Activated naive CD4-positive, alpha-beta T cell treated with anti-CD3 and anti-CD28 coated beads, Interleukin-2, amount 10 ng/mL, durations not matched to agents 7 days and 5 days (primary cell): ENCODE measurements around the gene RFWD3.

ENCODE experiments used
- CTCF ChIA-PET: fragments of 350-600 bp; sonication (Branson Sonifier 250); formaldehyde crosslinking; loops from one replicate; lab custom pipeline; 2021; ENCODE audit warnings: antibody characterized with exemption; lab: Charles Lee
- DNase-seq: peaks from one replicate; pipeline ENCODE4 v3.0.0-alpha.2; 2020
- H3K27ac Mint-ChIP-seq: one replicate; pipeline ENCODE4 v1.8.0; 2021; ENCODE audit warnings: mild to moderate bottlenecking, moderate library complexity, mixed read lengths
- H3K27me3 Mint-ChIP-seq: one replicate; pipeline ENCODE4 v1.8.0; 2021; ENCODE audit warnings: mild to moderate bottlenecking, mixed read lengths
- H3K36me3 Mint-ChIP-seq: one replicate; pipeline ENCODE4 v1.8.0; 2021; ENCODE audit warnings: mixed read lengths
- H3K4me1 Mint-ChIP-seq: one replicate; pipeline ENCODE4 v1.8.0; 2021; ENCODE audit warnings: mixed read lengths
- H3K4me3 Mint-ChIP-seq: one replicate; pipeline ENCODE4 v1.8.0; 2021; ENCODE audit warnings: mild to moderate bottlenecking, moderate library complexity, mixed read lengths
- H3K9me3 Mint-ChIP-seq: one replicate; pipeline ENCODE4 v1.8.0; 2021; ENCODE audit warnings: mixed read lengths

RFWD3 gene

DNA sequence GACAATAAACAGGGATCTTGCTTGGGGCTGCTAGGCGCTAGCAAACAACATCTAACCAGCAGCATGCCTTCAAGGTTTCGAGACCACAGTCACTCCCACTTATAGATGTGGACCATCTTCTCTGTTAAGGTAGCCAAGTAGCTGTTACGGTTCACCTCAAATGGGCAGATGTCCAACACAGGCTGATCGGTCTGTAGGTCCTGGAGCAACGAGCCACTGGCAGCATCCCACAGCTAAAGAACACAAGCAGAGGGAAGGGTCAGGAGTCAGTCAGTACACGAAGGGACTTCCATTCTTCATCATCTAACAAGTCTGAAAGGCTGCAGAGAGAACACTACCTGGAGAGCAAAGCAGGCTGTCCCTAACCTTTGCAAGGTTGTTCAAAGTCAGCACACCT lies 42.8 kb downstream of the RFWD3 start:
- H3K27me3 Mint-ChIP-seq, result no peaks in the 10 kb centered on the region
- CTCF ChIA-PET, result interaction anchor here (1.7 kb wide), 1 partner anchor 22 kb away, joined by 7 read pairs; no protein-coding TSS in a partner anchor
- peaks cover 75% of the 10 kb centered on the region for H3K36me3 Mint-ChIP-seq
- H3K4me1 Mint-ChIP-seq, result peaks cover 7% of the 10 kb centered on the region
- no peak overlapping the region for H3K27ac Mint-ChIP-seq
- DNase-seq, result no peak
- H3K4me3 Mint-ChIP-seq, result no peak overlapping the region
- no peaks in the 10 kb centered on the region for H3K9me3 Mint-ChIP-seq

DNA sequence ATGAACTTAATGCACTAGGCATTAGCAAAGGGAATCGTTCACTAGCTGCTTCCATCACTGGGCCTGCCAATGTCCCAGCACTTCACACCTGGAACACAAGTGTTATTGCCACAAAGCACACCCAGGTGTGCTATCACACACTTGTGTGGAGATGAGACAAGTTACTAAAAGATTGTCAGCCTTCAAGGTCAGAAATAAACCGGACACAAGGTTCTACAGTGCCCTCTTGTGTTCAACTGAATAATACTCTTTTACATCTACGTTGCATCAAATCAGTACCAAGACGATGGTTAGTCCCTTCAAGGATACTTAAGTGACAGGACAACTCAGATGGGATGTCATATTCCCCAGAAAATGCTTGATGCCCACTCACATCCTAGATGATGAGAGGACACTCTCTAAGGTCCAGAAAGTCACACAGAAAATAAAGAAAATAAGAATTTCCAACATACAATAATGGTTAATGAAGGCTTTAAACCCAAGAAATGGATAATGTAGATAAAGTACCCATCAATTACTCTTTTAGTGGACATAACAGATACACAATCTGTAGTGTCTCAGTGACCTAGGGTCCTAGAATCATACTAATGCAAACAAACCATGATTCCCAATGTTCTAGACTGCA lies 43.4 kb downstream of the RFWD3 start:
- Mint-ChIP-seq H3K36me3 (peaks cover 70% of the 10 kb centered on the region), H3K27ac (no peak overlapping the region), H3K4me1 (peaks cover 7% of the 10 kb centered on the region), H3K4me3 (no peak overlapping the region), H3K9me3 (no peaks in the 10 kb centered on the region), H3K27me3 (no peaks in the 10 kb centered on the region)
- peak; percentile 23 for DNase-seq
- CTCF ChIA-PET, result interaction anchor here (1.0 to 1.5 kb wide), 5 partner anchors 8 to 55 kb away, joined by 3 to 6 read pairs (median 4); no protein-coding TSS in a partner anchor

GRCh38 chr16:74622005-74622404 lies 44.7 kb downstream of the RFWD3 start:
- H3K4me3 Mint-ChIP-seq, result no peak overlapping the region
- DNase-seq, result no peak
- peaks cover 65% of the 10 kb centered on the region for H3K36me3 Mint-ChIP-seq
- peak overlapping the region; percentile 37 for H3K27ac Mint-ChIP-seq
- no peaks in the 10 kb centered on the region for H3K27me3 Mint-ChIP-seq
- peaks cover 9% of the 10 kb centered on the region for H3K4me1 Mint-ChIP-seq
- CTCF ChIA-PET, result interaction anchor here (1.0 to 1.5 kb wide), 5 partner anchors 9 to 54 kb away, joined by 3 to 6 read pairs (median 4); no protein-coding TSS in a partner anchor
- H3K9me3 Mint-ChIP-seq, result no peaks in the 10 kb centered on the region

DNA sequence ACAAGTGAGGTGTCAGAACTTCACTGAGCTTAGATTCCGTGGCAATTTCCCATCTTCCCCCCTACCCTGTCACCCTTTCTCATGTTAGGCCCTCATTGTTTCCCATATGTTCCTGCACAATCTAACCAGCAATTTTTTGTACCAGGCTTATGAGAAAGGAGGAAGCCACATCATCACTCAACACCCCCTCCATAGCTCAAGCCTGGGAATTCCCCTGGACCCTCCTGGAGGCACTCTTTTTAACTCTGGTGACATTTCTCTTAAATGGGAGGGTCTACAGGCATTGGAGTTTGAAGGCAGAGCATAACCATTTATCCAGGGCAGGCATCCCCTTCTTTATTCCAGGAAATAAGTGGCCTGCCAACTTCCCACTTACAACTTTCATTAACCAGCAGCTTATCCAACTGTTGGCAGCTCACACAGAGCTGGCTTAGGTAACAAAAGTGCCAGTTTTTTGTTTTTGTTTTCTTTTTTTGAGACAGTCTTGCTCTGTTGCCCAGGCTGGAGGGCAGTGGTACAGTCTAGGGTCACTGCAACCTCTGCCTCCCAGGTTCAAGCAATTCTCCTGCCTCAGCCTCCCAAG lies 49.4 kb downstream of the RFWD3 start:
- Mint-ChIP-seq H3K27ac (peak overlapping the region; percentile 64), H3K4me3 (no peak overlapping the region), H3K9me3 (no peaks in the 10 kb centered on the region), H3K4me1 (peaks cover 3% of the 10 kb centered on the region), H3K36me3 (peaks cover 35% of the 10 kb centered on the region), H3K27me3 (no peaks in the 10 kb centered on the region)
- no peak for DNase-seq
- CTCF ChIA-PET, result interaction anchor here (0.6 to 1.0 kb wide), 3 partner anchors 60 to 617 kb away, joined by 3 read pairs; no protein-coding TSS in a partner anchor

DNA sequence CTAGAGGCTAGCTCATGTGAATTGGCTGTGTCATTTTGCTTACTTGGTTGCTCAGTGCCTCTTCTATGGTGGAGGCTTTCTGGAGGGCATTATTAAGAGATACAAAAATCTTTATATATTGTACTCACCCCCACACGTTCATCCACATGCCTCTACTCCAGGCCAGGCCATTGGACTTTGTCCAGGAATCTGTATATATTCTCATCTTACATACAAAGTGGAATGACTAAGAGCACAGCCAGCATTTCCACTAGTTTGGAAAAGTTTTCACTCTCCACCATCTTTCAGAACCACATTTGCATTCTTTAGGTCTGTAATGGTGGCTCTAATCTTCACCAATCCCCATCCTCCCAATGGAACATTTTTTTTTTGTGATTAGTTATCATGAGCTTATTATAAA lies 55.0 kb downstream of the RFWD3 start:
- no peak for DNase-seq
- Mint-ChIP-seq H3K27ac (no peak overlapping the region), H3K9me3 (peaks cover 3% of the 10 kb centered on the region), H3K4me1 (peaks cover 34% of the 10 kb centered on the region), H3K4me3 (no peak overlapping the region), H3K36me3 (peaks cover 15% of the 10 kb centered on the region), H3K27me3 (no peaks in the 10 kb centered on the region)
- CTCF ChIA-PET, result interaction anchor here (1.6 kb wide), 1 partner anchor 11 kb away, joined by 6 read pairs; no protein-coding TSS in a partner anchor

GRCh38 chr16:74608944-74609343 lies 57.7 kb downstream of the RFWD3 start:
- Mint-ChIP-seq H3K27ac (peak overlapping the region; percentile 85), H3K4me3 (peak overlapping the region; percentile 29)

GRCh38 chr16:74608381-74608780 lies 58.3 kb downstream of the RFWD3 start:
- DNase-seq, result no peak
- H3K4me3 Mint-ChIP-seq, result peak overlapping the region; percentile 28
- CTCF ChIA-PET, result interaction anchor here (1.1 kb wide), 1 partner anchor 15 kb away, joined by 3 read pairs; no protein-coding TSS in a partner anchor
- H3K27ac Mint-ChIP-seq, result peak overlapping the region; percentile 85
- peaks cover 26% of the 10 kb centered on the region for H3K36me3 Mint-ChIP-seq
- H3K9me3 Mint-ChIP-seq, result peaks cover 3% of the 10 kb centered on the region
- H3K27me3 Mint-ChIP-seq, result no peaks in the 10 kb centered on the region
- peaks cover 60% of the 10 kb centered on the region for H3K4me1 Mint-ChIP-seq

More at GRCh38 chr16:74608944-74609343, 57.7 kb downstream of the RFWD3 start:
- peaks cover 24% of the 10 kb centered on the region for H3K36me3 Mint-ChIP-seq
- H3K9me3 Mint-ChIP-seq, result peaks cover 3% of the 10 kb centered on the region
- H3K4me1 Mint-ChIP-seq, result peaks cover 54% of the 10 kb centered on the region
- no peaks in the 10 kb centered on the region for H3K27me3 Mint-ChIP-seq
- CTCF ChIA-PET, result interaction anchor here (1.1 kb wide), 1 partner anchor 14 kb away, joined by 3 read pairs; no protein-coding TSS in a partner anchor
- peak; percentile 60 for DNase-seq

DNA sequence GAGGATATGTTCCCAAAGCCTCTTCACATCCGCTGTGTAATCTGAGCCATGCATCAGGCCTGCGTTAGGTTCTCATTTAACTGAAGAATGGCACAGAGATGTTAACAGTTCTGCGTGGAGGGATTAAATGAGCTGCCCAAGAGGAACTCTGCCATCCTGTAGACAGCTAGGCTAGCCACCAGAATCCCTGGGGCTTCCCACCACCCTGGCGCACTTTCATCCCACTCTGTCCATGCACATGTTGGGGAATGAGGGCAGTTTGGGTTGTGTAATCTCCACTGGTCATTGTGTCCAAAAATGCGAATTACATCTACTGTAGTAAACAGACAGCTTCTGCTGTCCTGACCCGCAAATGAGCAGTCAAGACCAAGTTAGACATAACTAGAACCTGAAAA lies 58.7 kb downstream of the RFWD3 start:
- H3K36me3 Mint-ChIP-seq, result peaks cover 28% of the 10 kb centered on the region
- DNase-seq, result no peak
- peak overlapping the region; percentile 76 for H3K27ac Mint-ChIP-seq
- H3K9me3 Mint-ChIP-seq, result peaks cover 3% of the 10 kb centered on the region
- peak overlapping the region; percentile 28 for H3K4me3 Mint-ChIP-seq
- H3K27me3 Mint-ChIP-seq, result no peaks in the 10 kb centered on the region
- H3K4me1 Mint-ChIP-seq, result peaks cover 64% of the 10 kb centered on the region
- CTCF ChIA-PET, result no interaction called here

- CTCF ChIA-PET, result no interaction called here
- no peak for DNase-seq
- Mint-ChIP-seq H3K4me1 (peaks cover 69% of the 10 kb centered on the region), H3K27ac (peak overlapping the region; percentile 97), H3K9me3 (peaks cover 3% of the 10 kb centered on the region), H3K27me3 (no peaks in the 10 kb centered on the region), H3K4me3 (peak overlapping the region; percentile 99), H3K36me3 (peaks cover 31% of the 10 kb centered on the region)
Measured at GRCh38 chr16:74607310-74607961, 59.2 kb downstream of the RFWD3 start.

GRCh38 chr16:74606521-74607309 lies 60.0 kb downstream of the RFWD3 start, which contains the start of gene GLG1:
Gene GLG1 (minus strand): TSS chr16:74607114. CDS start chr16:74607094, 20 bp downstream.
- peak; percentile 94 for DNase-seq
- Mint-ChIP-seq H3K27ac (peak within 1 kb of the TSS; percentile 97), H3K9me3 (peaks cover 3% of the 10 kb centered on the region), H3K36me3 (peaks cover 31% of the 10 kb centered on the region), H3K4me3 (peak within 1 kb of the TSS; percentile 99), H3K27me3 (no peaks in the 10 kb centered on the region), H3K4me1 (peaks cover 73% of the 10 kb centered on the region)
- CTCF ChIA-PET, result no interaction called here

DNA sequence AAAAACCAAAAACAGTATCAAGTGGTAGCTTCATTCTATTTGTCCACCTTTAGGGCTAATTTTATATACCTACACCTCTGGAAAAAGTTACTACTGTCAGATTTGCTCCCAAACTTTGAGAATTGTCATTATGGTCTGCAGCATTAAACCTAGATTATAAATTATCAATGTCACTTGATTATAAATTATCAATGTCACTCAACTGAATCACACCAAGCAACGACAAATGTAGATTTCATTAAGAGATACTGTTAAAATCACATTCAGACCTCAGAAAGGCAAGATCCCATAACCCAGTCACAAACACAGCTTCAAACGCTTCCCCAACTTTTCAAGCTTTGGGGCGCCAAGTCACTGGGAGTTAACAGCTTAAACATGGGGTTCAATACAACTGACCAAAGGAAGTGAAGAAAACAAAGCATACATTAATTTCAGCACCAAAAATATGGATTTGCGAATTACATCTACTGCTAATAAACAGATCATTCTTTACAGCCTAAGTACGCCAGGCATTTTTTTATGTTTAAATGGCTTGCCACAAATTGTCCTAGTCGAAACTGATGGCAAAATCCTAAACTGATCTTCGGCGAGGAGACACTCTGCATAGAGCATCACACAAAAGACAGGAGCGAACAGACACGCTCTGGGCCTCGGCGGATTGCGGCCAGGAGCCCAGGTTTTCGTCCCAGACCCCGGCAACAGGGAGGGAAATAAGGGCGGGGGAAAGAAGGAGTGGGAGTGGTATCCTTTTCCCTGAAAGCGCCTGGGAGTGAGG lies 60.7 kb downstream of the RFWD3 start:
- Mint-ChIP-seq H3K27me3 (no peaks in the 10 kb centered on the region), H3K4me3 (peak overlapping the region; percentile 99), H3K27ac (peak overlapping the region; percentile 97), H3K9me3 (peaks cover 3% of the 10 kb centered on the region), H3K4me1 (peaks cover 79% of the 10 kb centered on the region), H3K36me3 (peaks cover 29% of the 10 kb centered on the region)
- no peak for DNase-seq
- CTCF ChIA-PET, result interaction anchor here (0.6 kb wide), 2 partner anchors 36 to 1015 kb away, joined by 3 read pairs; no protein-coding TSS in a partner anchor

- H3K4me1 Mint-ChIP-seq, result peaks cover 82% of the 10 kb centered on the region
- DNase-seq, result no peak
- no peaks in the 10 kb centered on the region for H3K27me3 Mint-ChIP-seq
- peaks cover 3% of the 10 kb centered on the region for H3K9me3 Mint-ChIP-seq
- H3K36me3 Mint-ChIP-seq, result peaks cover 31% of the 10 kb centered on the region
- CTCF ChIA-PET, result interaction anchor here (0.6 kb wide), 3 partner anchors 35 to 1016 kb away, joined by 3 read pairs; no protein-coding TSS in a partner anchor
- peak overlapping the region; percentile 99 for H3K4me3 Mint-ChIP-seq
- peak overlapping the region; percentile 97 for H3K27ac Mint-ChIP-seq
Measured at GRCh38 chr16:74605332-74605731, 61.3 kb downstream of the RFWD3 start.

GRCh38 chr16:74603848-74604247 lies 62.8 kb downstream of the RFWD3 start:
- Mint-ChIP-seq H3K4me3 (peak overlapping the region; percentile 99), H3K27ac (peak overlapping the region; percentile 71), H3K4me1 (peaks cover 84% of the 10 kb centered on the region), H3K27me3 (no peaks in the 10 kb centered on the region), H3K9me3 (no peaks in the 10 kb centered on the region), H3K36me3 (peaks cover 38% of the 10 kb centered on the region)
- CTCF ChIA-PET, result no interaction called here
- no peak for DNase-seq
